Spleen (tissue), 7 donors: ENCODE measurements around the gene NDUFS7.

Experiments used
- CTCF ChIP-seq, 11 experiments: fragments of 200-600 bp in 7 of 11; fragments of 450-650 bp in 4 of 11; sonication (generic) in 4 of 11; IDR thresholded peaks in 8 of 11; conservative IDR thresholded peaks in 3 of 11; 1 replicate in 7 of 11; 2 replicates in 4 of 11; pipeline versions ENCODE4 v1.4.0 to v1.8.0; 2016 to 2021; ENCODE audit warnings: antibody characterized with exemption in 11 of 11, inconsistent platforms in 4 of 11, mild to moderate bottlenecking in 1 of 11
- POLR2A ChIP-seq, 3 donors: fragments of 450-650 bp; IDR thresholded peaks; one replicate each; pipeline ENCODE4 v1.5.1; 2017; ENCODE audit warnings: antibody characterized with exemption in 3 of 3, mild to moderate bottlenecking in 1 of 3
- POLR2AphosphoS5 ChIP-seq, 3 donors: sonication (generic); formaldehyde crosslinking; IDR thresholded peaks; one replicate each; pipeline ENCODE4 v1.5.1; 2017; ENCODE audit warnings: antibody characterized with exemption in 3 of 3
- donor health status: DM: no; HTN: no; CAD: no; lungs with moderate emphysema.
- donor health status: DM: no; HTN: no; CAD: no.
- donor health status: DM: no; HTN: no; CAD: no.

- no peak for TF ChIP-seq CTCF (IDR thresholded peaks at IDR 0.05 in 8 of 11, conservative IDR thresholded peaks at IDR 0.05 in 3 of 11)
- TF ChIP-seq POLR2A (IDR thresholded peaks at IDR 0.05), result no peak
- TF ChIP-seq POLR2AphosphoS5 (IDR thresholded peaks at IDR 0.05), result no peak
Observed at GRCh38 chr19:1363599-1363998, 20.1 kb upstream of the NDUFS7 start.
